ENCODE data around the gene EYA4. TPM values are rescaled to one million over a fixed set of nuclear protein-coding genes. Genes with fewer than 3 reads are reported as not detected.

The EYA4 gene
- polyA plus RNA-seq, 1 of the 3 experiments (the other 2 are of a cell fraction) = 0.08 TPM

- H3K9me2 ChIP-seq = no peaks in the 10 kb centered on the region; the same call in 1 of the 2 replicates
- H3K9me3 ChIP-seq = no peaks in the 10 kb centered on the region
- TF ChIP-seq EZH2phosphoT487 (IDR thresholded peaks at IDR 0.05; ENCODE audit: borderline replicate concordance, low read depth) (no peak), CTCF (IDR thresholded peaks at IDR 0.05) (no peak), NFIC (IDR thresholded peaks at IDR 0.05; ENCODE audit: borderline replicate concordance) (no peak), CHD2 (IDR thresholded peaks at IDR 0.05; ENCODE audit: low read length, partially characterized antibody) (no peak)
- TF ChIP-seq, protein P1, sequence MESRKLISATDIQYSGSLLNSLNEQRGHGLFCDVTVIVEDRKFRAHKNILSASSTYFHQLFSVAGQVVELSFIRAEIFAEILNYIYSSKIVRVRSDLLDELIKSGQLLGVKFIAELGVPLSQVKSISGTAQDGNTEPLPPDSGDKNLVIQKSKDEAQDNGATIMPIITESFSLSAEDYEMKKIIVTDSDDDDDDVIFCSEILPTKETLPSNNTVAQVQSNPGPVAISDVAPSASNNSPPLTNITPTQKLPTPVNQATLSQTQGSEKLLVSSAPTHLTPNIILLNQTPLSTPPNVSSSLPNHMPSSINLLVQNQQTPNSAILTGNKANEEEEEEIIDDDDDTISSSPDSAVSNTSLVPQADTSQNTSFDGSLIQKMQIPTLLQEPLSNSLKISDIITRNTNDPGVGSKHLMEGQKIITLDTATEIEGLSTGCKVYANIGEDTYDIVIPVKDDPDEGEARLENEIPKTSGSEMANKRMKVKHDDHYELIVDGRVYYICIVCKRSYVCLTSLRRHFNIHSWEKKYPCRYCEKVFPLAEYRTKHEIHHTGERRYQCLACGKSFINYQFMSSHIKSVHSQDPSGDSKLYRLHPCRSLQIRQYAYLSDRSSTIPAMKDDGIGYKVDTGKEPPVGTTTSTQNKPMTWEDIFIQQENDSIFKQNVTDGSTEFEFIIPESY (IDR thresholded peaks at IDR 0.05; ENCODE audit: borderline replicate concordance, low read depth) = no peak
- no peaks in the 10 kb centered on the region for H3K79me2 ChIP-seq (ENCODE audit: insufficient read depth)
- WGBS (ENCODE audit: low lambda C conversion rate) = 16% methylated on average over 2 of the region's 2 CpGs
- no peak overlapping the region for H3K27ac ChIP-seq (ENCODE audit: low read depth in 2 of 2, low read length in 1 of 2)
- no peak overlapping the region; the same call in 1 of the 2 replicates for H2AFZ ChIP-seq (ENCODE audit: low read depth)
- no peaks in the 10 kb centered on the region; a peak in 1 of 4 replicates for H3K4me1 ChIP-seq (ENCODE audit: control insufficient read depth in 1 of 2, insufficient read depth in 2 of 2, low read depth in 1 of 2, low read length in 1 of 2)
- no peaks in the 10 kb centered on the region for H3K27me3 ChIP-seq (ENCODE audit: insufficient read depth)
- POLR2A ChIA-PET = no interaction called here
- CTCF ChIA-PET = interaction anchor here (0.6 kb wide), 1 partner anchor 11 kb away, joined by 3 read pairs; no protein-coding TSS in a partner anchor
- H3K36me3 ChIP-seq (replicated peaks in 1 of 2; ENCODE audit: control insufficient read depth in 1 of 2, insufficient read depth in 2 of 2, low read length in 1 of 2) = no peaks in the 10 kb centered on the region
- DNase-seq = no peak
- no peaks in the 10 kb centered on the region for H4K20me1 ChIP-seq (ENCODE audit: insufficient read depth)
- H3K4me3 ChIP-seq (ENCODE audit: low read depth in 2 of 2, low read length in 1 of 2) = no peak overlapping the region
- no peak overlapping the region for H3K4me2 ChIP-seq
- no peak overlapping the region for H3K9ac ChIP-seq
- H3F3A ChIP-seq (replicated peaks; ENCODE audit: insufficient read depth) = no peaks in the 10 kb centered on the region
These were observed 167.0 kb downstream of the EYA4 start for GRCh38 chr6:133408132-133408531.

GRCh38 chr6:133408543-133408942 lies 167.4 kb downstream of the EYA4 start:
- Histone ChIP-seq H3K9me3 (no peaks in the 10 kb centered on the region), H3K36me3 (replicated peaks in 1 of 2; ENCODE audit: control insufficient read depth in 1 of 2, insufficient read depth in 2 of 2, low read length in 1 of 2) (no peaks in the 10 kb centered on the region), H3K79me2 (ENCODE audit: insufficient read depth) (no peaks in the 10 kb centered on the region), H3K27ac (ENCODE audit: low read depth in 2 of 2, low read length in 1 of 2) (no peak overlapping the region), H3F3A (replicated peaks; ENCODE audit: insufficient read depth) (no peaks in the 10 kb centered on the region), H3K4me3 (ENCODE audit: low read depth in 2 of 2, low read length in 1 of 2) (no peak overlapping the region), H2AFZ (ENCODE audit: low read depth) (no peak overlapping the region; the same call in 1 of the 2 replicates), H3K4me1 (ENCODE audit: control insufficient read depth in 1 of 2, insufficient read depth in 2 of 2, low read depth in 1 of 2, low read length in 1 of 2) (no peaks in the 10 kb centered on the region; a peak in 1 of 4 replicates), H3K27me3 (ENCODE audit: insufficient read depth) (no peaks in the 10 kb centered on the region), H3K9ac (no peak overlapping the region), H4K20me1 (ENCODE audit: insufficient read depth) (no peaks in the 10 kb centered on the region), H3K4me2 (no peak overlapping the region), H3K9me2 (no peaks in the 10 kb centered on the region; the same call in 1 of the 2 replicates)
- no peak for DNase-seq
- ChIA-PET POLR2A (no interaction called here), CTCF (no interaction called here)
- 9% methylated on average over 3 of the region's 3 CpGs for WGBS (ENCODE audit: low lambda C conversion rate)
- TF ChIP-seq ELF1 (IDR thresholded peaks at IDR 0.05) (no peak), RAD21 (IDR thresholded peaks at IDR 0.05; ENCODE audit: low read length) (no peak), JUND (IDR thresholded peaks at IDR 0.05) (no peak), GABPA (IDR thresholded peaks at IDR 0.05; ENCODE audit: low read depth) (no peak), MXI1 (IDR thresholded peaks at IDR 0.05; ENCODE audit: low read depth, low read length) (no peak), CTCF (IDR thresholded peaks at IDR 0.05) (no peak), EZH2phosphoT487 (IDR thresholded peaks at IDR 0.05; ENCODE audit: borderline replicate concordance, low read depth) (no peak)
- TF ChIP-seq, protein P2, sequence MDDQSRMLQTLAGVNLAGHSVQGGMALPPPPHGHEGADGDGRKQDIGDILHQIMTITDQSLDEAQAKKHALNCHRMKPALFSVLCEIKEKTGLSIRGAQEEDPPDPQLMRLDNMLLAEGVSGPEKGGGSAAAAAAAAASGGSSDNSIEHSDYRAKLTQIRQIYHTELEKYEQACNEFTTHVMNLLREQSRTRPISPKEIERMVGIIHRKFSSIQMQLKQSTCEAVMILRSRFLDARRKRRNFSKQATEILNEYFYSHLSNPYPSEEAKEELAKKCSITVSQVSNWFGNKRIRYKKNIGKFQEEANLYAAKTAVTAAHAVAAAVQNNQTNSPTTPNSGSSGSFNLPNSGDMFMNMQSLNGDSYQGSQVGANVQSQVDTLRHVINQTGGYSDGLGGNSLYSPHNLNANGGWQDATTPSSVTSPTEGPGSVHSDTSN (IDR thresholded peaks at IDR 0.05) = no peak
- TF ChIP-seq, protein P1 (IDR thresholded peaks at IDR 0.05; ENCODE audit: borderline replicate concordance, low read depth) = no peak
- TF ChIP-seq, protein P3, sequence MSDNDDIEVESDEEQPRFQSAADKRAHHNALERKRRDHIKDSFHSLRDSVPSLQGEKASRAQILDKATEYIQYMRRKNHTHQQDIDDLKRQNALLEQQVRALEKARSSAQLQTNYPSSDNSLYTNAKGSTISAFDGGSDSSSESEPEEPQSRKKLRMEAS (IDR thresholded peaks at IDR 0.05; ENCODE audit: low read depth) = no peak
